HG02870 (cell line): Measurements from ENCODE around the gene EDN1.

Experiments used
- ATAC-seq: cut with Tn5 transposase; IDR thresholded peaks from one replicate; pipeline ENCODE4 v1.9.1; 2021; ENCODE audit warnings: mild to moderate bottlenecking, moderate library complexity; ENCODE audit not compliant: unreplicated experiment

EDN1 gene

GRCh38 chr6:12293931-12294807, 4.0 kb downstream of the EDN1 start:
- ATAC-seq = no peak

DNA sequence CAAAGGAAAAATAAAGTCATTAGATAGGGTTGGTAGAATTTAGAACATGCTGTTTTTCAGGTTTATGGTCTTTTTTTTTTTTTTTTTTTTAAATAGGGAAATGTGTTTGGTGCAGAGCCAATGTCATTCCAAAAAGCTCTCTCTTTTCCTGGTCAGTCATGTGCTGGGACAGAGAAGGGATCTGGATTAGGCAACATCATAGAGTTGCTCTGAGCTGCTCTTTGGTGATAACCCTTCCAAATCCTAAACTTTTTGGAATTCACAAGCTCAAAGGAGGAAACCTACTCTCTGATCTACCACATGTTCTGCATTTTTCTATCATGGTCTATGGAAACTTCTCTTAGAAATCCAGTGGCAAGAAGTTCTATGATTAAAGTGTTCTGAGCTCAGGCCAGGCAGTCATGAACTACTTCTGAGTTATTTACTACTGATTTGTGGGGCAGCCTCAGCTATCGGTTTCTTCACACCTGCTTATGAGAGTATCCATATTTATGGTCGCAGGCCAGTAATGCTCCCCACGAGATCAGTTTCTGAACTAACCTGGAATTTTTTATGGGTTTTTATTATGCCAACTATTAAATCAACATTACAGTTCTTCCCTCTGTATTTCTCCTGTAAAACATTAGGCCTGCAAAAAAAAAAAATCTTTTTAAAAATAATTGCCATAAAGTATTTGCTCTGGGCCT, 4.8 kb downstream of the EDN1 start:
- no peak for ATAC-seq

GRCh38 chr6:12295558-12296254, 5.5 kb downstream of the EDN1 start:
- ATAC-seq = no peak

GRCh38 chr6:12296255-12296573, 6.1 kb downstream of the EDN1 start:
- no peak for ATAC-seq

- ATAC-seq = no peak
Observed at GRCh38 chr6:12296604-12297003, 6.4 kb downstream of the EDN1 start.

GRCh38 chr6:12297363-12298016, 7.3 kb downstream of the EDN1 start:
- no peak for ATAC-seq

DNA sequence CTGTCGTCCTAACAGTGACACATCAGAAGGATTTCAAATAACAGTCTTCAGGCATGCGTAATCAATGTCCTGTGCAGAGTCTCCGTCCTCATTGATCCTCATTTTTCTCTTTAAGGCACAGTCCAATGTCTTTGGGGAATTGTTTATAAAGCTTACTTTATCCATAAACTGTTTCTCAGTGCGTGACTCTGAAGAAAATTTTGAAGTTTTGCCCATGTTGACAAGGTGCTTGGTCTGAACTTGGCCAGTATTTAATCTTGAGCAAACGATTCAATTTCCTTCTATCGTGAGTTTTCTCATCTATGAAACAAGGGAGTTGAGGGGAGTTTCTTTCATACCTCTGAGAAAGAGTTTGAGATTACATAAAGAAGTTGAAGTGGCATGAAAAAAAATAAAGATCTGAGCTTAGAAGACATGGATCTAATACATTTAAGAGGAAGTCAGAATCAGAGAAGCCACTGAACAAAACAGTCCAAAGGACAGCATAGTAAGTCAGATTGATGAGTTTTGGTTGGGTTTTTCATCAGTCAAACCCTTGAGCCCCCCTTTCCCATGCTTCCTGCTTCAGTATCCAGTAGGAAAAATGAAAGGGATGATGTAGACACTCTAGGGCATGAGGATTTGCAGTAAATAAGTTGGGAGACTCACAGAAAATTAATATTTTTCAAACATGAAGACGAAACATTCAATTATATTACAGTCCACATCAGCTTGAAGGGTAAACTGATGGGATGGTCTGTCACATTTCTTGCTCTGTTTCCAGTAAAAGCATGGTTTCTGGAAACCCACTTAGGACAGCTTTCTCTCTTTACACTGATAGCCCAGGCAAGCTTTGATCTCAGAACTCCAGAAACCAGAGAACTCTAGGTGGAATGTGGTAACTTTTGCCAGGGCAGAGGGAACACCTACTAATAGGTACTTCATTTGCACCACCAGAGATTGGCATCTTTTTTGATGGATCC, 8.1 kb downstream of the EDN1 start:
- ATAC-seq = no peak

GRCh38 chr6:12298995-12299394, 8.8 kb downstream of the EDN1 start:
- ATAC-seq = no peak

DNA sequence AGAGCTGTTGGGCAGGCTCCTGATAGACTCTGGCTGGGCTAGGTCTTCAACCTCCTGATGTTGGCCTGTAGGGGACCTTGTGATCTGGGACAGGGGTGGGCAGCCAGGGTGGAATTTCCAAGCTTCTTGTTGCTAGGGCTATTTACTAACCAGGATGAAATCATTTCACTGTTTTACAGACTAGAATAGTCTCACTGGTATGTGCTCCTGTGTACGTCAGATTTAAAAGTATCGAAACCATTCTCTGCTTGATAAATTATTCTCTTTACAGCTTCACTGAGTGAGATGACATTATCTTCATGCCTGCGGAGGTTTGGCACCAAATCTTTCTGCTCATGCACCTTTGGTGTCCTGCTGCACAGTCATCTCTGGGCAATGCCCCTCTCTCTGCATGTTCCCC, 10.9 kb downstream of the EDN1 start:
- no peak for ATAC-seq

- ATAC-seq = no peak
Observed at GRCh38 chr6:12304487-12304886, 14.3 kb downstream of the EDN1 start.

DNA sequence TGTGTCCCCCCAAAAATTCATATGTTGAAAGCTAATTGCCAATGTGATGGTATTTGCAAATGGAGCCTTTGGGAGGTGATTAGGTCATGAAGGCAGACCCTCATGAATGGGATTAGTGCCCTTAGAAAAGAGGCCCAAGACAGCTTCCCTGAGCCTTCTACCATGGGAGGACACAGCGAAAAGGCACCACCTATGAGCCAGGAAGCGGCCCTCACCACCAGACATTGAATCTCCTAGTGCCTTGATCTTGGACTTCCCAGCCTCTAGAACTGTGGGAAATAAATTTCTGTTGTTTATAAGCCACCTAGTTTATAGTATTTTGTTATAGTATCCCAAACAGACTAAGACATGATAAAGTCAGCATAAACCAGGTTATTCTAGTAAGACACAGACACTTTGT, 18.9 kb downstream of the EDN1 start:
- ATAC-seq = no peak

- no peak for ATAC-seq
Observed at GRCh38 chr6:12311106-12311505, 20.9 kb downstream of the EDN1 start.

- ATAC-seq = no peak
Observed at GRCh38 chr6:12312736-12313135, 22.6 kb downstream of the EDN1 start.

- no peak for ATAC-seq
Observed at GRCh38 chr6:12313306-12313991, 23.3 kb downstream of the EDN1 start.

- ATAC-seq = no peak
Observed at GRCh38 chr6:12313992-12314589, 23.9 kb downstream of the EDN1 start.

- no peak for ATAC-seq
Observed at GRCh38 chr6:12314751-12315150, 24.6 kb downstream of the EDN1 start.

- ATAC-seq = no peak
Observed at GRCh38 chr6:12315292-12316081, 25.3 kb downstream of the EDN1 start.

DNA sequence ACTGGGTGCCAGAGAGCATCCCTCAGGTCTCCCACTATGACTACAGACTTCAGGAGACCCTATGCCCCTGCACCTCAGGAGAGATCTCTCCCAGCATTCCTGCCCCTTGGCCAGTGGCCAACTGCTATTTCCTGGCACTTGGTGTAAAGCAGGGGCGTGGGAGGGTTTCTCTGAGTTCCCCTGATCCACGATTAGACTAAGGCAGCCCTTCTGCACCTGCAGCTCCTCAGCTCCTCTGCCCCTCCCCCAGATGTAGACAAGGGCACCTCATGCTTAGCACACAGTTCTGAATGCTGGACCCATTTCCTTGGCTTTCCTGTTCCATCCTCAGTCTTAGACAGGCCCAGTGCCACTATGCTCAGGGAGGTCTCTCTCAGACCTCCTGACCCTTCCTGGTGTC, 28.6 kb downstream of the EDN1 start:
- ATAC-seq = no peak
